ENCODE measurements around the gene PTPRG. TPM values are rescaled to one million over a fixed set of nuclear protein-coding genes. Genes with fewer than 3 reads are reported as not detected.

Gene PTPRG
- total and polyA plus RNA-seq, 2 of the 13 experiments (the other 11 are each of a cell fraction or from before 2014, with no cell fraction given) = 8.0 to 25.3 TPM

DNA sequence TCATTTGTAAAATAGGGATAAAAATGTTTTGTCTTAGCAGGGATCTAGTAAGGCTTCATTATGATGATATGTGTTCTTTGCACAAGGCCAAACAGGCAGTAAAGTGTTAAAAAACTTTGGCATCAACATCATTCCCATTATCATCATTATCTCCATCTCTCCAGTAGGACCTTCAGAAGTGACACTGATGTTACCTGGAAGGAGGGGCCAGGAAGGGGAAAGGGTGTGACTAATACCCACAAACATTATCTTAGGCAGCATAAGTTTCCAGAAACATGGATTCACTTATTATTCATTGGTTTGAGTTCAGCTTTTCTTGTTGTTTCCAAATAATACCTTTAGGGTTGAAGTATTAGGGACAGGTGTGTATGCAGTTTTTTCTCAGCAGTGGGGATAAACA is 399.6 kb downstream of the PTPRG start:
- Histone ChIP-seq H3K27me3 (ENCODE audit: control insufficient read depth in 1 of 2, insufficient read depth in 2 of 2, low read length in 2 of 2) (no peaks in the 10 kb centered on the region), H2AFZ (ENCODE audit: low read length) (no peak overlapping the region), H3K4me1 (ENCODE audit: insufficient read depth, low read length) (peaks cover 13% of the 10 kb centered on the region), H3K36me3 (replicated peaks in 1 of 2; ENCODE audit: control insufficient read depth in 1 of 2, insufficient read depth in 2 of 2, low read length in 2 of 2) (no peaks in the 10 kb centered on the region), H3K9me3 (ENCODE audit: low read length) (no peaks in the 10 kb centered on the region), H3K4me3 (replicated peaks in 1 of 3; ENCODE audit: insufficient read depth in 1 of 3, low read depth in 2 of 3, low read length in 3 of 3) (no peak overlapping the region), H3K27ac (ENCODE audit: extremely low read length, insufficient read depth, low read length) (no peak overlapping the region), H3K4me2 (ENCODE audit: low read depth, low read length) (no peak overlapping the region), H3K79me2 (ENCODE audit: insufficient read depth, low read length) (no peaks in the 10 kb centered on the region), H4K20me1 (ENCODE audit: insufficient read depth, low read length) (peaks cover 6% of the 10 kb centered on the region; the same call in 1 of the 2 replicates), H3K9ac (ENCODE audit: insufficient read depth, low read depth, low read length) (no peak overlapping the region)
- ChIA-PET POLR2A (no interaction called here), CTCF (ENCODE audit: low intra/inter-chr PET ratio, low total read pairs) (no interaction called here)
- BruUV-seq (replicated peaks) = no TSS peak
- DNase-seq (ENCODE audit: low spot score) (no peak), ATAC-seq (no peak), FAIRE-seq (no peak)
- in situ Hi-C loops (cut with HindIII; ENCODE audit: extremely low pct_ligation_motif_present, low pct_unique_long_range_greater_than_20kb) (no loop called here), intact Hi-C loops (cut with micrococcal nuclease; ENCODE audit: unreplicated experiment) (no loop called here)
- no peak for TF ChIP-seq FIP1L1 (IDR thresholded peaks at IDR 0.05; ENCODE audit: borderline replicate concordance, insufficient read depth, low read depth, low read length)

DNA sequence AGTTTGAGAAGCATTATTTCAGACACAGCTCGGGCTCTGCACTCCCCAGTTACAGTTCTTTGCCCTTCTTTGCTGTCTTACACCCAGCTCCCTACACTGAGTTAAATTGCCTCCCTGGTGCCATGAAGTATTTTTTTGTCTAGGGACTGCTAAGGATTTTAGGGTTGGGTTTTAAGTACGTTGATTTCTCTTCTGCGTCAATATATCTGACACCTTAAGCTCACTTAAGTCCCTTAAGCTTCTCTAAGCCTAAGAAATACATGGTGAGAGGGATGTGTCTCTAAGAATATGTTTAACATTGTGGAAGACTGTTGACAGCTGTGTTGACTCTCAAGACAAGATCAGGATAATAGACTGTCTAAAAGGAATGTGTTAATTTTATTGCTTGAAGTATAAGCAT is 400.5 kb downstream of the PTPRG start:
- no peak overlapping the region for H3K4me3 ChIP-seq (replicated peaks in 1 of 3; ENCODE audit: insufficient read depth in 1 of 3, low read depth in 2 of 3, low read length in 3 of 3)
- no peak overlapping the region for H3K4me2 ChIP-seq (ENCODE audit: low read depth, low read length)
- no peaks in the 10 kb centered on the region for H3K79me2 ChIP-seq (ENCODE audit: insufficient read depth, low read length)
- no peak overlapping the region for H2AFZ ChIP-seq (ENCODE audit: low read length)
- no peak for ATAC-seq
- no peak overlapping the region for H3K9ac ChIP-seq (ENCODE audit: insufficient read depth, low read depth, low read length)
- no peak overlapping the region for H3K27ac ChIP-seq (ENCODE audit: extremely low read length, insufficient read depth, low read length)
- intact Hi-C loops (cut with micrococcal nuclease; ENCODE audit: unreplicated experiment) (no loop called here), in situ Hi-C loops (cut with HindIII; ENCODE audit: extremely low pct_ligation_motif_present, low pct_unique_long_range_greater_than_20kb) (no loop called here)
- no peak for FAIRE-seq
- no TSS peak for BruUV-seq (replicated peaks)
- H3K9me3 ChIP-seq (ENCODE audit: low read length) = no peaks in the 10 kb centered on the region
- POLR2A ChIA-PET = no interaction called here
- no peaks in the 10 kb centered on the region for H3K36me3 ChIP-seq (replicated peaks in 1 of 2; ENCODE audit: control insufficient read depth in 1 of 2, insufficient read depth in 2 of 2, low read length in 2 of 2)
- CTCF ChIA-PET (ENCODE audit: low intra/inter-chr PET ratio, low total read pairs) = no interaction called here
- WGBS (ENCODE audit: low lambda C conversion rate) = 98% methylated on average over 3 of the region's 3 CpGs
- peaks cover 6% of the 10 kb centered on the region; the same call in 1 of the 2 replicates for H4K20me1 ChIP-seq (ENCODE audit: insufficient read depth, low read length)
- DNase-seq (ENCODE audit: low spot score) = no peak
- H3K27me3 ChIP-seq (ENCODE audit: control insufficient read depth in 1 of 2, insufficient read depth in 2 of 2, low read length in 2 of 2) = no peaks in the 10 kb centered on the region
- peaks cover 16% of the 10 kb centered on the region for H3K4me1 ChIP-seq (ENCODE audit: insufficient read depth, low read length)
- TF ChIP-seq CREM (IDR thresholded peaks at IDR 0.05) (no peak), CREM (CRISPR knock-in tag; IDR thresholded peaks at IDR 0.05) (no peak), FOXK2 (IDR thresholded peaks at IDR 0.05) (no peak), ZNF746 (CRISPR knock-in tag; IDR thresholded peaks at IDR 0.05) (no peak), ZNF768 (CRISPR knock-in tag; IDR thresholded peaks at IDR 0.05) (no peak), ZNF367 (CRISPR knock-in tag; IDR thresholded peaks at IDR 0.05; ENCODE audit: borderline replicate concordance) (no peak), KLF16 (CRISPR knock-in tag; IDR thresholded peaks at IDR 0.05) (no peak)
- TF ChIP-seq, protein P1, sequence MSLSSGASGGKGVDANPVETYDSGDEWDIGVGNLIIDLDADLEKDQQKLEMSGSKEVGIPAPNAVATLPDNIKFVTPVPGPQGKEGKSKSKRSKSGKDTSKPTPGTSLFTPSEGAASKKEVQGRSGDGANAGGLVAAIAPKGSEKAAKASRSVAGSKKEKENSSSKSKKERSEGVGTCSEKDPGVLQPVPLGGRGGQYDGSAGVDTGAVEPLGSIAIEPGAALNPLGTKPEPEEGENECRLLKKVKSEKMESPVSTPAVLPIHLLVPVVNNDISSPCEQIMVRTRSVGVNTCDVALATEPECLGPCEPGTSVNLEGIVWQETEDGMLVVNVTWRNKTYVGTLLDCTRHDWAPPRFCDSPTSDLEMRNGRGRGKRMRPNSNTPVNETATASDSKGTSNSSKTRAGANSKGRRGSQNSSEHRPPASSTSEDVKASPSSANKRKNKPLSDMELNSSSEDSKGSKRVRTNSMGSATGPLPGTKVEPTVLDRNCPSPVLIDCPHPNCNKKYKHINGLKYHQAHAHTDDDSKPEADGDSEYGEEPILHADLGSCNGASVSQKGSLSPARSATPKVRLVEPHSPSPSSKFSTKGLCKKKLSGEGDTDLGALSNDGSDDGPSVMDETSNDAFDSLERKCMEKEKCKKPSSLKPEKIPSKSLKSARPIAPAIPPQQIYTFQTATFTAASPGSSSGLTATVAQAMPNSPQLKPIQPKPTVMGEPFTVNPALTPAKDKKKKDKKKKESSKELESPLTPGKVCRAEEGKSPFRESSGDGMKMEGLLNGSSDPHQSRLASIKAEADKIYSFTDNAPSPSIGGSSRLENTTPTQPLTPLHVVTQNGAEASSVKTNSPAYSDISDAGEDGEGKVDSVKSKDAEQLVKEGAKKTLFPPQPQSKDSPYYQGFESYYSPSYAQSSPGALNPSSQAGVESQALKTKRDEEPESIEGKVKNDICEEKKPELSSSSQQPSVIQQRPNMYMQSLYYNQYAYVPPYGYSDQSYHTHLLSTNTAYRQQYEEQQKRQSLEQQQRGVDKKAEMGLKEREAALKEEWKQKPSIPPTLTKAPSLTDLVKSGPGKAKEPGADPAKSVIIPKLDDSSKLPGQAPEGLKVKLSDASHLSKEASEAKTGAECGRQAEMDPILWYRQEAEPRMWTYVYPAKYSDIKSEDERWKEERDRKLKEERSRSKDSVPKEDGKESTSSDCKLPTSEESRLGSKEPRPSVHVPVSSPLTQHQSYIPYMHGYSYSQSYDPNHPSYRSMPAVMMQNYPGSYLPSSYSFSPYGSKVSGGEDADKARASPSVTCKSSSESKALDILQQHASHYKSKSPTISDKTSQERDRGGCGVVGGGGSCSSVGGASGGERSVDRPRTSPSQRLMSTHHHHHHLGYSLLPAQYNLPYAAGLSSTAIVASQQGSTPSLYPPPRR (CRISPR knock-in tag; IDR thresholded peaks at IDR 0.05; ENCODE audit: borderline replicate concordance) = no peak
- TF ChIP-seq, protein P2, sequence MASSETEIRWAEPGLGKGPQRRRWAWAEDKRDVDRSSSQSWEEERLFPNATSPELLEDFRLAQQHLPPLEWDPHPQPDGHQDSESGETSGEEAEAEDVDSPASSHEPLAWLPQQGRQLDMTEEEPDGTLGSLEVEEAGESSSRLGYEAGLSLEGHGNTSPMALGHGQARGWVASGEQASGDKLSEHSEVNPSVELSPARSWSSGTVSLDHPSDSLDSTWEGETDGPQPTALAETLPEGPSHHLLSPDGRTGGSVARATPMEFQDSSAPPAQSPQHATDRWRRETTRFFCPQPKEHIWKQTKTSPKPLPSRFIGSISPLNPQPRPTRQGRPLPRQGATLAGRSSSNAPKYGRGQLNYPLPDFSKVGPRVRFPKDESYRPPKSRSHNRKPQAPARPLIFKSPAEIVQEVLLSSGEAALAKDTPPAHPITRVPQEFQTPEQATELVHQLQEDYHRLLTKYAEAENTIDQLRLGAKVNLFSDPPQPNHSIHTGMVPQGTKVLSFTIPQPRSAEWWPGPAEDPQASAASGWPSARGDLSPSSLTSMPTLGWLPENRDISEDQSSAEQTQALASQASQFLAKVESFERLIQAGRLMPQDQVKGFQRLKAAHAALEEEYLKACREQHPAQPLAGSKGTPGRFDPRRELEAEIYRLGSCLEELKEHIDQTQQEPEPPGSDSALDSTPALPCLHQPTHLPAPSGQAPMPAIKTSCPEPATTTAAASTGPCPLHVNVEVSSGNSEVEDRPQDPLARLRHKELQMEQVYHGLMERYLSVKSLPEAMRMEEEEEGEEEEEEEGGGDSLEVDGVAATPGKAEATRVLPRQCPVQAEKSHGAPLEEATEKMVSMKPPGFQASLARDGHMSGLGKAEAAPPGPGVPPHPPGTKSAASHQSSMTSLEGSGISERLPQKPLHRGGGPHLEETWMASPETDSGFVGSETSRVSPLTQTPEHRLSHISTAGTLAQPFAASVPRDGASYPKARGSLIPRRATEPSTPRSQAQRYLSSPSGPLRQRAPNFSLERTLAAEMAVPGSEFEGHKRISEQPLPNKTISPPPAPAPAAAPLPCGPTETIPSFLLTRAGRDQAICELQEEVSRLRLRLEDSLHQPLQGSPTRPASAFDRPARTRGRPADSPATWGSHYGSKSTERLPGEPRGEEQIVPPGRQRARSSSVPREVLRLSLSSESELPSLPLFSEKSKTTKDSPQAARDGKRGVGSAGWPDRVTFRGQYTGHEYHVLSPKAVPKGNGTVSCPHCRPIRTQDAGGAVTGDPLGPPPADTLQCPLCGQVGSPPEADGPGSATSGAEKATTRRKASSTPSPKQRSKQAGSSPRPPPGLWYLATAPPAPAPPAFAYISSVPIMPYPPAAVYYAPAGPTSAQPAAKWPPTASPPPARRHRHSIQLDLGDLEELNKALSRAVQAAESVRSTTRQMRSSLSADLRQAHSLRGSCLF (CRISPR knock-in tag; IDR thresholded peaks at IDR 0.05; ENCODE audit: borderline replicate concordance) = no peak

Measured in HepG2 (cell line).